ENCODE results near the gene PUS7L.

GRCh38 chr12:43736927-43737440 is 21.6 kb downstream of the PUS7L start:
- no peak for TF ChIP-seq CTCF (conservative IDR thresholded peaks at IDR 0.05; ENCODE audit: low read depth in 2 of 2)
- TF ChIP-seq CREB1 (CRISPR knock-in tag; IDR thresholded peaks at IDR 0.05; ENCODE audit: low read depth): no peak
- TF ChIP-seq EZH2phosphoT487 (IDR thresholded peaks at IDR 0.05; ENCODE audit: unreplicated experiment): no peak
- no peak for TF ChIP-seq POLR2AphosphoS5 (IDR thresholded peaks at IDR 0.05; ENCODE audit: low read depth)
- TF ChIP-seq EZH2 (IDR thresholded peaks at IDR 0.05; ENCODE audit: low read depth, unreplicated experiment): no peak

All from GM23338 (cell line).